T-cell (primary cell): Measurements from ENCODE around the gene PCDH9. TPM values are rescaled to one million over a fixed set of nuclear protein-coding genes. Genes with fewer than 3 reads are reported as not detected.

ENCODE experiments used
- ATAC-seq, 4 experiments: fragments of 200-7000 bp in 3 of 4; fragments of 150-1000 bp in 1 of 4; cut with Tn5 transposase; replicated peaks in 1 of 4; 1 replicate in 3 of 4; 2 replicates in 1 of 4; pipeline ENCODE4 v1.10.0; 2021; ENCODE audit warnings: moderate library complexity in 3 of 4, mild to moderate bottlenecking in 2 of 4, moderate number of reproducible peaks in 1 of 4
- CTCF ChIA-PET, 2 donors: fragments of 300-600 bp; sonication (Branson Sonifier 250); formaldehyde crosslinking; loops; one replicate each; lab custom pipeline; 2022; ENCODE audit warnings: antibody characterized with exemption in 2 of 2; lab: Charles Lee
- POLR2A ChIA-PET, 2 donors: fragments of 300-600 bp; sonication (Branson Sonifier 250); formaldehyde crosslinking; loops; one replicate each; lab custom pipeline; 2022; ENCODE audit warnings: antibody characterized with exemption in 2 of 2; lab: Charles Lee
- DNase-seq, 35 experiments: peaks; one replicate each; pipeline versions ENCODE4 v3.0.0 to v3.0.0-alpha.2; 2013 to 2023
- H3K27ac ChIP-seq: one replicate; pipeline ENCODE4 v1.5.1; 2013; ENCODE audit warnings: low read length
- H3K27me3 ChIP-seq, 2 experiments: replicated peaks in 1 of 2; 1 replicate in 1 of 2; 2 replicates in 1 of 2; pipeline versions ENCODE4 v1.6.1 to v1.7.0; 2013; ENCODE audit warnings: low read length in 1 of 2, mixed read lengths in 1 of 2; ENCODE audit not compliant: control insufficient read depth in 2 of 2, insufficient read depth in 2 of 2; ENCODE audit errors: extremely low read depth in 1 of 2
- H3K36me3 ChIP-seq, 2 donors: 1 replicate in 1 of 2; 2 replicates in 1 of 2; pipeline versions ENCODE4 v1.6.1 to v1.7.0; 2013; ENCODE audit warnings: low read length in 1 of 2; ENCODE audit not compliant: control insufficient read depth in 2 of 2, insufficient read depth in 1 of 2; ENCODE audit errors: extremely low read depth in 1 of 2
- H3K4me1 ChIP-seq, 2 experiments: 1 replicate in 1 of 2; 2 replicates in 1 of 2; pipeline versions ENCODE4 v1.6.1 to v1.7.0; 2013; ENCODE audit warnings: low read length in 2 of 2, mixed read lengths in 1 of 2; ENCODE audit not compliant: insufficient read depth in 2 of 2, control insufficient read depth in 1 of 2; ENCODE audit errors: extremely low read depth in 1 of 2
- H3K4me3 ChIP-seq, 2 donors: 1 replicate in 1 of 2; 2 replicates in 1 of 2; pipeline versions ENCODE4 v1.5.1 to v1.7.0; 2013; ENCODE audit warnings: mild to moderate bottlenecking in 2 of 2, low read length in 1 of 2, moderate library complexity in 1 of 2; ENCODE audit not compliant: control insufficient read depth in 1 of 2; ENCODE audit errors: extremely low read depth in 1 of 2
- H3K9me3 ChIP-seq: 2 replicates; pipeline ENCODE4 v1.7.0; 2013
- H3K27ac Mint-ChIP-seq, 2 donors: one replicate each; pipeline ENCODE4 v1.8.0; 2020 to 2021; ENCODE audit warnings: mild to moderate bottlenecking in 2 of 2, mixed read lengths in 2 of 2
- H3K27me3 Mint-ChIP-seq, 2 donors: one replicate each; pipeline ENCODE4 v1.8.0; 2021 to 2022; ENCODE audit warnings: mixed read lengths in 2 of 2
- H3K36me3 Mint-ChIP-seq: one replicate; pipeline ENCODE4 v1.8.0; 2021; ENCODE audit warnings: mixed read lengths
- H3K4me1 Mint-ChIP-seq, 3 donors: one replicate each; pipeline ENCODE4 v1.8.0; 2020 to 2022; ENCODE audit warnings: mixed read lengths in 3 of 3, mild to moderate bottlenecking in 1 of 3
- H3K4me3 Mint-ChIP-seq, 3 donors: one replicate each; pipeline ENCODE4 v1.8.0; 2020 to 2022; ENCODE audit warnings: mild to moderate bottlenecking in 3 of 3, mixed read lengths in 3 of 3, moderate library complexity in 3 of 3
- H3K9me3 Mint-ChIP-seq, 3 donors: one replicate each; pipeline ENCODE4 v1.8.0; 2020 to 2022; ENCODE audit warnings: mixed read lengths in 3 of 3
- WGBS: methylation state at CpG from one replicate; pipeline ENCODE4 v1.1.5; 2013; ENCODE audit warnings: missing lambda C conversion rate; ENCODE audit not compliant: insufficient coverage; 5-methylcytosine and 5-hydroxymethylcytosine counted together
- total RNA-seq, 35 experiments: library from RNA in 6 of 35; stranded (reverse) in 6 of 35; fragments of 120-200 nt in 1 of 35; gene quantifications; one replicate each; pipeline versions ENCODE4 v1.2.1 to v1.2.4 and lab custom pipeline; 2013 to 2026

The PCDH9 gene
- total RNA-seq, 5 donors from 2014 or later (not counting 1 experiment from before 2014, with no cell fraction given): 0.38 to 1.3 (median 0.53) TPM

DNA sequence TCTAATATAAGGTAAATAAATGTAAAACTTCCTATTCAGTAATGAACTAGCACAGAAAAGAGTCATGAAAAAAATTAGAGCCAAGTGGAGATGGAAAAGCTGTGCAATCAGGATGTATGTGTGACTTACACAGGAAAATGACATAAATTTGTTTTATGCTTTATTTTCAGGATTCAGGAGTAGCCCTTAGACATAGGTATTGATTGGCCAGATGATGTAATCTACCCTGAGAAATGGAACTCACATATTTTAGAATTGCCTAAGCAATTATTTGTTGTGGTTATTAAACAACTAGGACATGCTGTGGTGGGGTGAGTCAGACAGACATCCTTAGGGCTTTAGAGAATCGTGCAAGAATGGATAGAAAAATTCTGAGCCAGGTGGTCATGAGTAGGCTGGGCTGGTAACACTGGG is 110.6 kb downstream of the PCDH9 start:
- Mint-ChIP-seq H3K9me3 (peaks cover 0 to 3% (median 0%) of the 10 kb centered on the region in 3 donors), H3K4me3 (no peak overlapping the region), H3K27me3 (no peaks in the 10 kb centered on the region), H3K4me1 (peaks cover 0 to 5% (median 0%) of the 10 kb centered on the region in 3 donors), H3K27ac (no peak overlapping the region), H3K36me3 (no peaks in the 10 kb centered on the region)
- Histone ChIP-seq H3K27ac (no peak overlapping the region), H3K27me3 (no peaks in the 10 kb centered on the region), H3K4me3 (no peak overlapping the region), H3K9me3 (no peaks in the 10 kb centered on the region), H3K36me3 (no peaks in the 10 kb centered on the region), H3K4me1 (no peaks in the 10 kb centered on the region)
- no peak for DNase-seq
- ChIA-PET CTCF (no interaction called here), POLR2A (no interaction called here)
- no peak for ATAC-seq
- WGBS: no CpG with 5 or more reads among the region's 1 CpG

DNA sequence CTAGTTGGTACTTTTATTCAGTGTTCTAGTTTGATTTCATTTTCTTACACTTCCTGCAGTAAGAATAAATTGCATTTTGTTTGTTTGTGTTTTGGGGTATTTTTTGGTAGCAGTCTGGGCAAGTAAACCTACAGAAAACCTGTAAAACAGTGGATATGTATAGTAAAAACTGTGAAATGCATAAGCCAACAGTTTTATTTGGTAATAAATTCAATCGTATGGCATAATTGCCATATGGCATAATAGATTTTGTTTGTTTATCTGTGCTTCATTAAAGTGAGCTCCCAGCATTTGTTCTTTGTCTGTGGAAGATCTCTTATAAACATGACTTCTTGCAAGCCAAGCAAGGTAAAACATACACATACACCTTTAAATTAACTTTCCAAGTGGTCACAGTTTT is 111.9 kb downstream of the PCDH9 start:
- H3K27me3 ChIP-seq: no peaks in the 10 kb centered on the region
- H3K27ac ChIP-seq: no peak overlapping the region
- ATAC-seq: no peak
- Mint-ChIP-seq H3K4me3 (no peak overlapping the region), H3K27ac (no peak overlapping the region), H3K4me1 (peaks cover 0 to 4% (median 0%) of the 10 kb centered on the region in 3 donors), H3K36me3 (no peaks in the 10 kb centered on the region), H3K27me3 (no peaks in the 10 kb centered on the region), H3K9me3 (peaks cover 0 to 3% (median 0%) of the 10 kb centered on the region in 3 donors)
- no peak for DNase-seq
- no peaks in the 10 kb centered on the region for H3K36me3 ChIP-seq
- CTCF ChIA-PET: no interaction called here
- no peak overlapping the region for H3K4me3 ChIP-seq
- POLR2A ChIA-PET: no interaction called here
- no peaks in the 10 kb centered on the region for H3K9me3 ChIP-seq
- H3K4me1 ChIP-seq: no peaks in the 10 kb centered on the region
- WGBS: no CpG with 5 or more reads among the region's 1 CpG

DNA sequence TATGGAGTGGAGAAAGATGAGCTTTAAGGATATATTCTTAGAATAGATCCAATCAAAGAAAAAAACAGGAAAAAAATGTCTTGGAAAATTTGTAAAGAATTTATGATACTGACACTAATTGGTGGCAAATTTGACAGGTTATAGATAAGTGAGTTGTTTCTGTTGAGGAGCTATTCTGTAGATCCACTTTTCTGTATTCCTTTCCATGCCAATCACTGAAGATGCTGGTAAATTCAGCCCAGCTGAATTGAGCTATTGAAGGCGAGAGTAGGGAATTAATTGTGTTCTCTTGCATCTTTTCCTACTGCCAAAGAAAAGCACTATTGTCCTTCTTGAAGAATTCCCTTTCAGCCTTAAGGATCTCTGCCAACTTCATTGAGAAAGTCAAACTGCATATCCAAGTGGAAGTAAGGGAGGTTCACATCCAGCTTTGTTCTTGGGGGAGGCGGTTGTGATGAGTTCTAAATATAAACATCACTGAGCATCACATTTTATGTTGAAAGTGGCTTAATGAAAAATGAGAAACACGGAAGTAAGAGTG is 113.1 kb downstream of the PCDH9 start:
- no peaks in the 10 kb centered on the region for H3K27me3 Mint-ChIP-seq
- H3K4me1 Mint-ChIP-seq: no peaks in the 10 kb centered on the region
- ATAC-seq (no peak), DNase-seq (no peak)
- no peaks in the 10 kb centered on the region for H3K36me3 Mint-ChIP-seq
- Histone ChIP-seq H3K27me3 (no peaks in the 10 kb centered on the region), H3K27ac (no peak overlapping the region), H3K4me3 (no peak overlapping the region), H3K9me3 (no peaks in the 10 kb centered on the region), H3K4me1 (no peaks in the 10 kb centered on the region), H3K36me3 (no peaks in the 10 kb centered on the region)
- no peak overlapping the region for H3K4me3 Mint-ChIP-seq
- POLR2A ChIA-PET: no interaction called here
- peaks cover 0 to 3% (median 0%) of the 10 kb centered on the region in 3 donors for H3K9me3 Mint-ChIP-seq
- no CpG with 5 or more reads among the region's 3 CpGs for WGBS
- no peak overlapping the region for H3K27ac Mint-ChIP-seq
- CTCF ChIA-PET: no interaction called here

DNA sequence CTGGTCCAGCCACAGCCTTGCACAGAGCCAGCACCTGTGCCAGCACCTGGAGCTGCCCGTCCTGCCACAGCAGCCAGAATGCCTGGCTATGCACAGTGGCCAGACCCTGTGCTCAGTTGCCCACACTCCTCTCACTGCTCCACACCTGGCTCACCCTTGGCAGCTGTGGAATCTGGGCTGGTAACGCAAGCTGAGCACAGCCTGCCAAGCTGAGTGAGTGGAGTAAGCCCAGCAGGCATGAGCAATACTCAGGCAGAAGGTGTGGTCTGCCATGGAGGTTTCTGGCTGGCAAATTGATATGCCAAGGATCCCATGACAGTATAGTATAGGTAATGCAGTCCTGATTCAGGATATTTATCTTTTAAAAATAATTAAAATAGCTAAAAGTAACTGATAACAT is 122.2 kb downstream of the PCDH9 start:
- ChIA-PET POLR2A (no interaction called here), CTCF (no interaction called here)
- Mint-ChIP-seq H3K27ac (no peak overlapping the region), H3K36me3 (no peaks in the 10 kb centered on the region), H3K27me3 (no peaks in the 10 kb centered on the region), H3K9me3 (peaks cover 0 to 7% (median 0%) of the 10 kb centered on the region in 3 donors), H3K4me3 (no peak overlapping the region), H3K4me1 (no peaks in the 10 kb centered on the region)
- Histone ChIP-seq H3K4me1 (no peaks in the 10 kb centered on the region), H3K36me3 (no peaks in the 10 kb centered on the region), H3K27me3 (no peaks in the 10 kb centered on the region), H3K27ac (no peak overlapping the region), H3K9me3 (no peaks in the 10 kb centered on the region), H3K4me3 (no peak overlapping the region)
- ATAC-seq: no peak
- DNase-seq: no peak
- 92% methylated on average over 2 of the region's 2 CpGs for whole genome bisulfite sequencing

DNA sequence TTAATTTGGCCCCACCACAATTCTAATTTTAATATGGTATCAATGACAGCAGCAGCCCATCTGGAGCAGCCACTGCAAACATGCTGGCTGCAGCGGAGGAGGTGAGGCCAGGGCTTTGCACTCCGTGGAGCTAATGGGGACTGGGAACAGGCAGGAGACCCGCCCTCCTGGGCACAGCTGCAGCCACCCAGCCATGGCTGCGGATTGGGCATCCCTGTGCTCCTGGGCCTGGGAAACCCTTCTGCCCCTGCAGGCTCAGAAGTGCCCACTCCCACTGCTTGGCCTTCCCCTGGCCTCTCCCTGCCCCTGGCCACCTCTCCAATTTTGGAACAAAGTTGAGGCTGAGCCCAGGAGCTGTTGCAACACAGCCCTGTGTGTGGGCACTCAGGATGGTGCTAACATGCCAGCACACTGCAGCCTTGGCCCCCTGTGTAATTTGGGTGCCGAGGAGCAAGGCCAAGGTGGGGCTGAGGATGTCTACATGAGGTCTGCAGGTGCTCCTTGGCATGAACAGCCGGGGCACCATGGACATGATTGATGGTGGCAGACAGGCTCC is 123.6 kb downstream of the PCDH9 start:
- H3K27ac Mint-ChIP-seq: no peak overlapping the region
- POLR2A ChIA-PET: no interaction called here
- no peaks in the 10 kb centered on the region for H3K4me1 ChIP-seq
- 74% methylated on average over 6 of the region's 6 CpGs for WGBS
- ATAC-seq (no peak), DNase-seq (no peak)
- no peak overlapping the region for H3K4me3 ChIP-seq
- H3K27me3 Mint-ChIP-seq: no peaks in the 10 kb centered on the region
- H3K27ac ChIP-seq: no peak overlapping the region
- no peaks in the 10 kb centered on the region for H3K4me1 Mint-ChIP-seq
- no peak overlapping the region for H3K4me3 Mint-ChIP-seq
- peaks cover 0 to 7% (median 0%) of the 10 kb centered on the region in 3 donors for H3K9me3 Mint-ChIP-seq
- H3K36me3 Mint-ChIP-seq: no peaks in the 10 kb centered on the region
- H3K36me3 ChIP-seq: no peaks in the 10 kb centered on the region
- CTCF ChIA-PET: no interaction called here
- no peaks in the 10 kb centered on the region for H3K27me3 ChIP-seq
- no peaks in the 10 kb centered on the region for H3K9me3 ChIP-seq

DNA sequence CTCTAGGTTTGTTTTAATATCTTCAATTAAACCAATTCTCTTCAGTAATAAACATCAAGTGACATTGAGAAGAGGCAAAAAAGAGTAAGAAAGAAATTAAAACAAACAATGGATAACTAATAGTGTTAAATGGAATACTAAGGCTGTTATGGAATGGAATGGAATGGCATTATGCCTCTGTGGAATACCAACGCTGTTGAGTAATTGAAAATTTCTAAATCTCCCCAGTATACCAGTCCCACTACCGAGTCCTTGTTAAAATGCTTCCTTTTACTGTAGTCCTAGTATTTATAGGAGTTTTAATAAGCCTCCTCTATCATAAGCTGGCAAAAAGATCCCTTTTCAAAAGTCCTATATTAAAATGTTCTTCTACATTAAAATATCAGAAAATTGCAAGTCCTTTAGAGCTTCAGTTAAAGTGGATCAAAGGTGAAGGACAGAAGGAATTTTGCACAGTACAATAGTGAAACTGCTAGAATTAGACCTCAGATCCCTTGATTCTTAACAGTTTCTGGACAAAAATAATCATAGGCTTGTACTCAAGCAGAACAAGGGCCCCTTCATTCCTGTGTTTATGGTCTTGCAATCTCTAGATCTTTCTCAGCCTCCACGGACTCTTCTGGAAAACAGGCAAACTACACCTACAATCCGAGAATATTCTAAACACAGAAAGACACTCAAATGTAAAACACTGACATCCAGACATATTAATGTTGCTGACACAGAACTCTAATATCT is 128.2 kb downstream of the PCDH9 start:
- DNase-seq: no peak
- Histone ChIP-seq H3K4me1 (no peaks in the 10 kb centered on the region), H3K27ac (no peak overlapping the region), H3K27me3 (no peaks in the 10 kb centered on the region), H3K4me3 (no peak overlapping the region), H3K9me3 (no peaks in the 10 kb centered on the region), H3K36me3 (no peaks in the 10 kb centered on the region)
- no peaks in the 10 kb centered on the region for H3K4me1 Mint-ChIP-seq
- no peaks in the 10 kb centered on the region for H3K36me3 Mint-ChIP-seq
- no peaks in the 10 kb centered on the region for H3K27me3 Mint-ChIP-seq
- H3K9me3 Mint-ChIP-seq: peaks cover 0 to 7% (median 0%) of the 10 kb centered on the region in 3 donors
- ATAC-seq: no peak
- ChIA-PET CTCF (no interaction called here), POLR2A (no interaction called here)
- WGBS: no CpG with 5 or more reads among the region's 4 CpGs
- H3K4me3 Mint-ChIP-seq: no peak overlapping the region
- no peak overlapping the region for H3K27ac Mint-ChIP-seq
